Dedifferentiated amniotic fluid mesenchymal stem cell (primary cell): ENCODE data around the gene CR1.
A peak's percentile ranks its signal among the peaks of the same experiment; 100 is the strongest.
"Not testable (repeated sequence)": the region's sequence is repeated elsewhere in the genome, so short reads cannot be mapped to it uniquely, and the experiment has no call there.

Source experiments
- DNase-seq: peaks from one replicate; pipeline ENCODE4 v3.0.0-alpha.2; 2016; ENCODE audit errors: extremely low spot score

CR1 gene

DNA sequence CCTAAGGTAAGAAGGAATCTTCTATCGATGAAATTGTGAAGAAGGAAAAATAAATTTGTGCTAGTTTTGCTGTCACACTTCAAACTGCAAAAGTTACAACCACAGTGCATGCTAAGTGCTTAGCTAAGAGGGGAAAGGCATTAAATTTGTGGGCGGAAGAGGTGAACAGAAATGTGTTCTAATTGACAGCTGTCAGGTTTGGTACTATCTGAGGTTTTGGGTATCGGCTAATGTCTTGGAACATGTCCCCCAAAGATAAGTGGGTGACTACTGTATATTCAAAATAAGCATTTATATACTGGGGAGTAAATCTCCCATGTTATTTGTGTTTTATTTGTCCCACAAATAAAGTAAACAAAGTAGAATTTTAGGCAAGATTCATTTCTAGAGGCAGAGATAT lies 8.0 kb downstream of the CR1 start:
- no peak for DNase-seq

DNA sequence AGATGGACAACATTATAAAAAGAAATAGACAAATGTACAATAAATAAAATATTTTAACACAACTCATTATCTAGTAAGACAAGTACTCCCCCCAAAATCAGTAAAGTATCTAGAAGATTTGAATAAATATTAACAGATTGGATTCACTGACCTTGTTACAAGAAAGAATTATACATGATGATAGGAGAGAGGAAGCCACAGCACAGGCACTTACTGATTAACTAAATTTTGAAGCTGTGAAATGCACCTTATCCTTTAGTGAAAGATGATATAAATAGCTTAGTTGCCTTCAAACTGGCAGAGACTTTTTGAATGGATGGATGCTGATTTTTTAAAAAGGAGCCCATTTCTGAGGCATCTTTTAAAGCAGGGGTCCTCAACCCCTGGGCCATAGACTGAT lies 8.5 kb downstream of the CR1 start:
- DNase-seq: no peak

DNA sequence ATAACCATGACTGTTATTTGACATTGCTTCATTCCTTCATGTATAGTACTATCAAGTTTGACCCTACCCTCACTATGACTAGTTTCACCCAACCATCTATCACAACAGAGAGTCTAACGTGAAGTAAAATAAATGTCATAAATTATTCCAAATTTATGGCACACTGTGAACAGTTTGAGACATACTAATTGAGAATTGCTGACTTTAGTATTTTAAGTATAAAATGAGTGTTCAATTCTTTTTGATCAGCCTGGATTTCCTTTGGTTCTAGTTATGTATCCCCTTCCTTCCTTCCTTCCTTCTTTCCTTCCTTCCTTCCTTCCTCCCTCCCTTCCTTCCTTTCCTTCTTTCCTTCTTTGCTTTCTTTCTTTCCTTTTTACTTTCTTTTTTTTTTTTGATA lies 14.5 kb downstream of the CR1 start:
- no peak for DNase-seq

DNA sequence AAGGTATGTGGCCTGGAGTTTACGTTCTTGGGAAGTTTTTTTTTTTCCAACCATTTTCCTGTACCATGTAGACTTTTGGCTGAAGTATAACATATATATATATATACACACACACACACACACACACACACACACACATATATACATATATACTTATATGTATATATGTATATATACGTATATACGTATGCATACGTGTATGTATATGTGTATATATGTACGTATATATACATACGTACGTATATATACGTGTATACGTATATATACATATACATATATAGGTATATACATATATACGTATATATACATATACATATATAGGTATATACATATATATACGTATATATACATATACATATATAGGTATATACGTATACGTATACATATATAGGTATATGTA lies 18.9 kb downstream of the CR1 start:
- DNase-seq: no peak

DNA sequence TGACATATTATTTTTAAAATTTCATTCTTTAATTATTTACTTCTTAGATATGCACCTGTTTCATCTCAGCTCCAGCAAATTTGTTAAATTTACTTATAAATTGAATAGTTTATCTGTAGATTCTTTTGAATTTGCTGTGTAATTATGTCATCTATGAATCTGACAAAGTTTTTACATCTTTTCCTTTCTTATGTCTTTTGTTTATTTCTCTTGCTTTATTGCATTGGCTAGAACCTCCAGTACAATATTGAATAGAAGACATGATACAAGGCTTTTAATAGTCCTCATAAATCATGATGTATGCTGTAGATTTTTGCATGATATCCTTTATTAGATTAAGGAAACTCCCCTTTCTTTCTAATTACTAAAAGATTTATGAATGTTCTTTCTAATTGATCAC lies 20.8 kb downstream of the CR1 start:
- DNase-seq: no peak

DNA sequence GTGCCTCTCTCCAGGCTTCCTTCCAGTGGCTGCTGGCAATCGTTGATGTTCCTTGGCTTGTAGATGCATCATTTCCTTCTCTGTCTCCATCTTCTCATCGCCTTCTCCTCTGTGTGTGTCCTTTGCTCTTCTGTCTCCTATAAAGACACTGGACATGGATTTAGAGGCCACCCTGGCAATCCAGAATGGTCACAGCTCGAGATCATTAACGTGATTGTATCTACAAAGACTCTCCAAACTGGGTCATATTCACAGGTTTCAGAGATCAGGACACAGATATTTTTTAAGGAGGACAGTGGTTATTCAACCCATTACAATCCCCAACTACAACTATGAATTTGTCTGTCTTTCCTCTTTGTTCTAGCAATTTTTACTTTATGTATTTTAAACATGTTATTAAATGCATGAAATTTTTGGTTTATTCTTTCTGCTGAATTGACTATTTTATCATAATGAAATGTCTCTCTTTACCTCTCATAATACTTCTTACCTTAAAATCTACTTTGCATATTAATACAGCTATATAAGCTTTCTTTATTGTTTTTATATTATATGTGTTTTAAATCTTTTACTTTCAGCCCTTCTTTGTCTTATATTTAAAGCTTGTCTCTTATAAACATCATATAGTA lies 22.8 kb downstream of the CR1 start:
- no peak for DNase-seq

DNA sequence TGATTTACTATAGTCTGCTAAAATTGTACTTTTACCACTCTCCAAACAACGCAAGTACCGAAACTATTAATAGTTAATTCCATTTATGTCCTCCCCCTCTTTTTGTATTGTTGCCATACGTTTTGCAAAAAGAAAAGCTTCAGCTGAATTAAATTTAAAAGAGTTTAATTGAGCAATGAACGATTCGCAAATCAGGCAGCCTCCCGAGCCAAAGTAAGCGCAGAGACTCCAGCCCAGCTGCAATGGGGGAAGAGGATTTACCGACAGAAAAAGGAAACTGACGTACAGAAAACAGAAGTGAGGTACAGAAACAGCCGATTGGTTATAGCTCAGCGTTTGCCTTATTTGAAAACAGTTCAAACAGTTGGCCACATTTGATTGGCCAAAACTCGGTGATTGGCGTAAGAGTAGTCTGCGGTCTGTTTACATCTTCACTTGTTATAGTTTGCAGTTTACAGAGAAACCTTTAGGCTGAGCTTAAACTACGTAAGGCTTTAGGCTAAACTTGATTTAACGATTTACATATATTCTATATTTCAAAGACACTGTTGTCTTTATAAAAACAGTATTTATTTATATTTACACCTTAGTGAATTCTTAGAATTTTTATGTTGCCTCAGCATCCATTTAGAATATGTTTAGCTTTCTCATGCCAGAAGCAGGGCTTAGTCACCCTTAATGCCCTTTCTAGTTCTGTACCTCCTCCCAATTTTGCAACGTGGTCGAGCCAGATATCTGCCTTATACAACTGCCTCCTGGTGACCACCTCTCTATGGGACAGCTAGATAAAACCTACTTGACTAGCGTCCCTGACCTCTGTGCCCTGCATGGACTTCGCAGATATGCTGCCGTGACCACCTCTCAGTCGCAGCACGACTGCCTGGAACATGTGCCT lies 23.8 kb downstream of the CR1 start:
- no peak for DNase-seq

DNA sequence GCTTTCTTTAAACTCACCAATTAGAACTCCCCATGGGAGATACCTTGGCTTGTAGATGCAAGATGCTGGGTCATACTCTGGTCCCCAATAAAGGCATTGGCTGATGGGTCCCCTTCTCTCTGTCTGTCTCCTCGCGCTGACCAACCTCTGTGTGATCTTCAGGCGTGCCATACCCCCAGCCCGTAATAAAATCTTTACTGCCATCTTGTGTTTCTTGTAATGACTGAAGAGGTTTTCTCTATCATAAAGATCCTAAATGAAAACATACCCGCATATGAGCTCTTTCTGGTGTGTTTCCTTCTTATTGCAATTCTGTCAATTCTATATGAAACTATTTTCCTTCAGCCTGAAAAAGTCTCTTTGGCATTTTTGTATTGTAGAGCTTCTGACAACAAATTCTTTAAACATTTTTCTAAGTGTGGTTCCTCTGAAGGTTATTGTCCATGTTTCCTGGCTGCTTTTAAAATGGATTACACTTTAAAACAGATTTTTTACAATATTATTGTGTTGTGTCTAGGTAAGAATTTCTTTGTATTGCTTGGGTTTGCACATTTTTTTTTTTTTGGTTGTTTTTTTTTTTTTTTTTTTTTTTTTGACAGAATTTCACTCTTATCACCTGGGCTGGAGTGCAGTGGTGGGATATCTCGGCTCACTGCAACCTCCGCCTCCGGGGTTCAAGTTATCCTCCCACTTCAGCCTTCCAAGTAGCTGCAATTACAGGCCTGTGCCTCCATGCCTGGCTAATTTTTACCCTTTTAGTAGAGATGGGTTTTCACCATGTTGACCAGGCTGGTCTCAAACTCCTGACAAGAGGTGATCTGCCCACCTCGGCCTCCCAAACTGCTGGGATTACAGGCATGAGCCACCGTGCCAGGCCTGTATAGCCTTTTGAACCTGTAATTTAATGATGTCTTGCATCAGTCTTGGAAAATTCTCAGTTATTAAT lies 24.7 kb downstream of the CR1 start:
- DNase-seq: not testable (repeated sequence)

DNA sequence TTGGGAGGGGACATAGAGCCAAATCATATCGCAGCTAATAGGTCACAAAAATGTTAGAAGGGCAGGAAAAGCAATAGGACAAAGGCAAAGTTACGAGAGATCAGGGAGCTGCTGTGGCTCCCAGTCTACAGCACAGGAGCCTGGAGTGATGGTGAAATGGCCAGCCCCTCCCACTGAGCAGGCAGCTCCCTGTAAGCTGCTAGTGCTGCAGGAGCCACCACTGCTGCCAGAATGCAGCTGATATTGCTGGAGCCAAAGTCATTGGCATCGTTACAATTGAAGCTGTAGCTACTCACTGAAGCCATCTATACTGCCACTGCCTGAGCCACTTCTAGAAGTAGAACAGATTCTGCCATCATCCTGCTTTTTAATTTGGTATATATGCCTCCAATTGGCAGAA lies 29.3 kb downstream of the CR1 start:
- not testable (repeated sequence) for DNase-seq

DNA sequence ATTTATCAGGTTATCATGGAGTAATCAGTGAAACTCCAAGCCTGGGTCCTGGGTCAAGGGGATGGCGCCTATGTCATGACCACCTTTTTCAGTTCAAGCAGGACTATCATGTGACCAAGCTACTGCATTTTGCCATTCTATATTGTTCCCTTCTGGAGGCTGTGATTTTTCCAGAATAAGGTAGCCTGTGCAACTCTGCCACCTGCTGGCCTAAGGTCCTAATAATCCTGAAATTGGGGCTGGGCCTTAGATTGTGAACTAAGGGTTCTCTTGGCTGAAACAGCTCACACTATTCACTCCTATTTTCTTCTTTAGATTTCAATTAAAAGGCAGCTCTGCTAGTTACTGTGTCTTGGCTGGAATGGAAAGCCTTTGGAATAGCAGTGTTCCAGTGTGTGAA lies 32.4 kb downstream of the CR1 start:
- not testable (repeated sequence) for DNase-seq

DNA sequence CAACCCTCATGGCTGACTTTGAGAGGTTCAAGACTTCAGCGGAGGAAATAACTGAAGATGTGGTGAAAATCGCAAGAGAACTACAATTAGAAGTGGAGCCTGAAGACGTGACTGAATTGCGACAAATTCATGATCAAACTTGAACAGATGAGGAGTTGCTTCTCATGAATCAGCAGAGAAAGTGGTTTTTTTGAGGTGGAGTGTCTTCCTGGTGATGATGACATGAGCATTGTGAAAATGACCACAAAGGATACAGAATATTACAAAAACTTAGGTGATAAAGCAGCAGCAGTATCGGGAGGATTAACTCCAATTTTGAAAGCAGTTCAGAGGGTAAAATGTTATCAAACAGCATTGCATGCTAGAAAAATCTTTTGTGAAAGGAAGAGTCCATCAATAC lies 40.3 kb downstream of the CR1 start:
- DNase-seq: not testable (repeated sequence)

DNA sequence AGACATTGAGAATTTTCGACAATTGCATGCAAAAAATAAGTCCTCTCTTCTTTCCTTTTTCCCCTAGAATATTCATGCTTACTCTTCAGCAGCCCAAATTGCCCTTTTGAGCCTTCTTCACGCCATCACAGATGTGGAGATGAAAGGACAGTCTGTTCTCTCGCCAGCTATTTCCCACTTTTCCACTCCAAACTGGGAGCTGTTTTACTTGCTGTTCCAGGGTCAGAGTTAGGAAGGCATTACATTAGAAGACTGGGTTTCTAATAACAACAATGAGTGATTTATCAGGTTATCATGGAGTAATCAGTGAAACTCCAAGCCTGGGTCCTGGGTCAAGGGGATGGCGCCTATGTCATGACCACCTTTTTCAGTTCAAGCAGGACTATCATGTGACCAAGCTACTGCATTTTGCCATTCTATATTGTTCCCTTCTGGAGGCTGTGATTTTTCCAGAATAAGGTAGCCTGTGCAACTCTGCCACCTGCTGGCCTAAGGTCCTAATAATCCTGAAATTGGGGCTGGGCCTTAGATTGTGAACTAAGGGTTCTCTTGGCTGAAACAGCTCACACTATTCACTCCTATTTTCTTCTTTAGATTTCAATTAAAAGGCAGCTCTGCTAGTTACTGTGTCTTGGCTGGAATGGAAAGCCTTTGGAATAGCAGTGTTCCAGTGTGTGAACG lies 50.9 kb downstream of the CR1 start:
- DNase-seq: not testable (repeated sequence)

DNA sequence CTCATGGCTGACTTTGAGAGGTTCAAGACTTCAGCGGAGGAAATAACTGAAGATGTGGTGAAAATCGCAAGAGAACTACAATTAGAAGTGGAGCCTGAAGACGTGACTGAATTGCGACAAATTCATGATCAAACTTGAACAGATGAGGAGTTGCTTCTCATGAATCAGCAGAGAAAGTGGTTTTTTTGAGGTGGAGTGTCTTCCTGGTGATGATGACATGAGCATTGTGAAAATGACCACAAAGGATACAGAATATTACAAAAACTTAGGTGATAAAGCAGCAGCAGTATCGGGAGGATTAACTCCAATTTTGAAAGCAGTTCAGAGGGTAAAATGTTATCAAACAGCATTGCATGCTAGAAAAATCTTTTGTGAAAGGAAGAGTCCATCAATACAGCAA lies 58.9 kb downstream of the CR1 start:
- not testable (repeated sequence) for DNase-seq

DNA sequence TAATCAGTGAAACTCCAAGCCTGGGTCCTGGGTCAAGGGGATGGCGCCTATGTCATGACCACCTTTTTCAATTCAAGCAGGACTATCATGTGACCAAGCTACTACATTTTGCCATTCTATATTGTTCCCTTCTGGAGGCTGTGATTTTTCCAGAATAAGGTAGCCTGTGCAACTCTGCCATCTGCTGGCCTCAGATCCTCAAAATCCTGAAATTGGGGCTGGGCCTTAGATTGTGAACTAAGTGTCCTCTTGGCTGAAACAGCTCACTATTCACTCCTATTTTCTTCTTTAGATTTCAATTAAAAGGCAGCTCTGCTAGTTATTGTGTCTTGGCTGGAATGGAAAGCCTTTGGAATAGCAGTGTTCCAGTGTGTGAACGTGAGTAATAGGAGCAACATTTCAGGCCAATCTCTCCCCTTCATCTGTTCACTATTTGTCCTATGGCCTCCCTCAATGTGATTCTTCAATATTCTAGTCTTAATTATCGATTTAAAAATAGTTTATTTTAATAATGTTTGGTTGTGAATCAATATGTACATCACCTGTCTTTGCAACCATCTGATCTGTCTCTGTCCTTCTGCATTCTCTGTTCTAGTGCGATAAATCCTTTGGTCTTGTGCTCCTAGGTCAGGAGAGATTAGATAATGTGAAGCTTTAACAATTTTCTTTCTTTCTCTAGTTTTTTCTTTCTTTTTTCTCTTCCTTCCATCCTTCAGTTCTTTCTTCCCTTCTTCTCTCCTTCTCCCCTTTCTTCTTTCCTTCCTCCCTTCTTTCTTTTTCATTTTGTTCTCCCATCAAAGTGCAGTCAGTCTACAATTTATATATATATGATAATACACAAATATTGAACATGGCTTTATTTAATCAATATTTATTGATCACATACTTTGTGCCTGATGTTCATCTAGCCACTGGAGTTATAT lies 69.8 kb downstream of the CR1 start:
- DNase-seq: peak; percentile 50

DNA sequence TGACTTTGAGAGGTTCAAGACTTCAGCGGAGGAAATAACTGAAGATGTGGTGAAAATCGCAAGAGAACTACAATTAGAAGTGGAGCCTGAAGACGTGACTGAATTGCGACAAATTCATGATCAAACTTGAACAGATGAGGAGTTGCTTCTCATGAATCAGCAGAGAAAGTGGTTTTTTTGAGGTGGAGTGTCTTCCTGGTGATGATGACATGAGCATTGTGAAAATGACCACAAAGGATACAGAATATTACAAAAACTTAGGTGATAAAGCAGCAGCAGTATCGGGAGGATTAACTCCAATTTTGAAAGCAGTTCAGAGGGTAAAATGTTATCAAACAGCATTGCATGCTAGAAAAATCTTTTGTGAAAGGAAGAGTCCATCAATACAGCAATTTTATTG lies 76.0 kb downstream of the CR1 start:
- not testable (repeated sequence) for DNase-seq

DNA sequence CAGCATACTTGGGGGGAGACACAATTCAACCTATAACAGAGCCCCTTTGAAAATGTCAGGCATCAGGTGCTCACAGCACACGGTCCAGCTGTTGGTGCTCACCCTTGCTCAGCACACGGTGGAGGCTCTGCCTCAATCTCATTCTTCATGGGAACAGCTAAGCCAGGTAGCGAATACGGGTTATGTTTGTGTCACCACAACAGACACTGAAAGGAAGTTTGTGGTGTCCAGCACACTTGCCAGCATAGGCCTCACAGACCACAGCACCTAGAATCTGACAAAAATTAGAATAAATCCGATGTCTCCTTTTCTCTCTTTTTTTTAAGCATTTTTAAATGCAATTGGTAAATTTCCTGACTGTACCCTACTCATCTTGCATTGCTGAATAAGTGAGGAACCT lies 77.1 kb downstream of the CR1 start:
- not testable (repeated sequence) for DNase-seq

DNA sequence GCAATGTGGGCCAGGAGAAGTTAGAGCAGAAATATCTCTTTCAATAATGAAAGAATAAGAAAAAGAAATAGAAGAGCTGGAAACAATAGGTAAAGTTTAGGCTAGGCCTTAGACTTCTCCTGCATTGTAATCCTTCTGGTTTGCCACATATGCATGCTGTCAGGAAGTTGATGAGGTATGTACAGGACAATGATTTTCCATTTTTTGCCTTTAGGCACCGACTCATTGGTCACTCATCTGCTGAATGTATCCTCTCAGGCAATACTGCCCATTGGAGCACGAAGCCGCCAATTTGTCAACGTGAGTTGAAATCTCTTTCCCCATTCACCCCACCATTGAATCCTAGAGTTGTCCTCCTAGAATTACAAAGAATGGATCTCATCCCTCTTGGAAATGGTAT lies 79.4 kb downstream of the CR1 start:
- DNase-seq: not testable (repeated sequence)

DNA sequence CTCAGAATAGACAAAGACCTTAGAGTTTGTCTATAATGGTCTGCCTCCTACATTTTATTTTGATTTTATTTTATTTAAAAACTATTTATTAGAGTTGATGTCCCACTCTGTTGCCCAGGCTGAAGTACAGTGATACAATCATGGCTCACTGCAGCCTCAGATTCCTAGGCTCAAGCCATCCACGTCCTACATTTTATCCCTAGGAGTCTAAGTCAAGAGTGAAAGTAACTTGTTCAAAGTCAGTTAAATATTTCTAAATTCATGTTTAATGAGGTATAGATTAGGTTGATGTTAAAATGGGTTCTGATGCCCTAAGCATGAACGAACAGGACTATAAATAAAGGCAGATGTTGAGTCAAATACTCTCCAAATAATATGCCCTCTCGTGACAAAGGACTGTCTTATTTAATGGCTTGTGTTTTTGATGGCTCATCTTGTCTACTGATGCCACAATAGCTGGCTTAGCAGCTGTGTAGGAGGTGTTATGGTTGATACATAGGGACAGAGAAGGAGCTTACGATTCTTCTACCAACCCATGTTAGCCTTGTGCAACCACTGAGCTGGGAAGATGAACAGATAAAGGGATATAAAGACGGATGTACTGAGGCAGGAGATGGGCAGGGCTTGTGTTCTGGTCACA lies 83.0 kb downstream of the CR1 start:
- DNase-seq: no peak

DNA sequence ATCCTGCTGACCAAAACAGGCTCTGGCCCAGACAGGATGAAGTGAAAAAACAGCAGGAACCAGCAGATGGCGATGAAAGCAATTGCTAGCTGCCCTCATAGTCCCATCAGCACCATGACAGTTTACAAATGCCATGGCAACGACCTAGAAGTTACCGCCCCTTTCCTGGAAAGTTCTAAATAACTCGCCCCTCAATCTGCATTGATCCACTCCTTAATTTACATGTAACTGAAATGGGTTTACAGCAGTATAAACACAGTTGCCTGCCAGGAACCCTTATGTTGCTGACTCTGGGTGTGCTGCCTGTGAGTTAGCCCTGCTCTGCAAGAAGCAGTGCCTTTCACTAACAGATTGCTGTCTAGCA lies 83.5 kb downstream of the CR1 start:
- DNase-seq: peak; percentile 51

DNA sequence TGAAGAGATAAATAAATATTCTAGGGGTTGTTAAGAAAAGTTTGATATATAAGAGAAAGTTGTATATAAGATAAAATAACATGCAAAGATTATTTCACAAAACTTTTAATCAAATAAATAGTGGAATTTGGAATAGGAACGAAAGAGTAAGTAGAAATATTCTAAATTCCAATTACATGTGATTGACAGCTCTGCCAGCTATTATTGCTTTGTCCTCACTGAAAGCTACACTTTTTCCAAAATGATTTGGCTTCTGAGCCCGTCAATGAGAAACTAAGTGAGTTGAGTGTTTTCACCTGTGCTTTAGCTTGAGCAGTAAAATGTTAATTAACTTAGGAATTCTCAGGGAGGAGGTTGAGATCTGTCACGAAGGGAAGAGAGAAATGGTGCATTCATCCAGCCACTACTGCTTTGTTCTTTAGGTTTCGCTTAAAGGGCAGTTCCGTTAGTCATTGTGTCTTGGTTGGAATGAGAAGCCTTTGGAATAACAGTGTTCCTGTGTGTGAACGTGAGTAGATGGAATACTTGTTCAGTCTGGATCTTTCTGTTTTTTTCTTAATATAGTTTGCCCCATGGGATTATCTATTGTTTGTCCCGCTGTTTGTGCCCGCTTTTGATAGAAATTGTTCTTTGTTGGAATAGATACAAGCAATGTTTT lies 85.7 kb downstream of the CR1 start:
- no peak for DNase-seq
